ENCODE data around the gene HIPK3. TPM values are rescaled to one million over a fixed set of nuclear protein-coding genes. Genes with fewer than 3 reads are reported as not detected.

Gene HIPK3
- total RNA-seq, 1 donor from 2014 or later, result 33.1 TPM

DNA sequence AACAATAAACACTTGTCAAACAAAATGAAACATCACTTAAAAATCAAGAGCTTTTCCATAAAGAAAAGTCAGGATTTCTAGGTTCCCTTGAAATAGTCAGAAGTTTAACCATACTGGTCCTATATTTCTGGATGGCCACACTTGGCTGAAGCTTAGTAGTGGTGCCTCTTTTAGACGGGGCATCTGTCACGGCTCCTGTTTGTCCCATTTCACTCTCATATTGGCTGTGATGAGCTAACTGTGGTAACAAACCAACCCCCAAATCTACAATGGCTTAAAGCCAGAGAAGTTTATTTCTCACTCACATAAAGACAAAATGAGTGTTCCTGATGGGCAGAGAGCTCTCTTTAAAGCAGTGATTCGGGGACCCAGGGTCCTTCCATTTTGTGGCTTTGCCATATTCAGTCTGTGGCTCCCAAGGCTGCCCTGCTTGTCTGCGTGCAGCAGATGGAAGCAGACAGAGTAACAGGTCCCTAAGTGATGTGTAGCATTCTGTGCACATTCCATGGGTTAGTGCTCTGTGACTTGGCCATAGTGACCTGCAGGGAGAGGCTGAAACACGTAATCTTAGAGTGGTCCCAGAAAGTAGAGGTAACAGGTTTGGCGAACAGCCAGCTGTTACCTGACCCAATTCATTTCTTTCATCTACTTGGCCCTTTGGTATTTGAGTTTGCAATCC is 137.4 kb downstream of the HIPK3 start:
- H3K36me3 ChIP-seq, result no peaks in the 10 kb centered on the region
- no peak overlapping the region for H3K4me3 ChIP-seq
- TF ChIP-seq EZH2phosphoT487 (IDR thresholded peaks at IDR 0.05), result no peak
- TF ChIP-seq, protein P1, sequence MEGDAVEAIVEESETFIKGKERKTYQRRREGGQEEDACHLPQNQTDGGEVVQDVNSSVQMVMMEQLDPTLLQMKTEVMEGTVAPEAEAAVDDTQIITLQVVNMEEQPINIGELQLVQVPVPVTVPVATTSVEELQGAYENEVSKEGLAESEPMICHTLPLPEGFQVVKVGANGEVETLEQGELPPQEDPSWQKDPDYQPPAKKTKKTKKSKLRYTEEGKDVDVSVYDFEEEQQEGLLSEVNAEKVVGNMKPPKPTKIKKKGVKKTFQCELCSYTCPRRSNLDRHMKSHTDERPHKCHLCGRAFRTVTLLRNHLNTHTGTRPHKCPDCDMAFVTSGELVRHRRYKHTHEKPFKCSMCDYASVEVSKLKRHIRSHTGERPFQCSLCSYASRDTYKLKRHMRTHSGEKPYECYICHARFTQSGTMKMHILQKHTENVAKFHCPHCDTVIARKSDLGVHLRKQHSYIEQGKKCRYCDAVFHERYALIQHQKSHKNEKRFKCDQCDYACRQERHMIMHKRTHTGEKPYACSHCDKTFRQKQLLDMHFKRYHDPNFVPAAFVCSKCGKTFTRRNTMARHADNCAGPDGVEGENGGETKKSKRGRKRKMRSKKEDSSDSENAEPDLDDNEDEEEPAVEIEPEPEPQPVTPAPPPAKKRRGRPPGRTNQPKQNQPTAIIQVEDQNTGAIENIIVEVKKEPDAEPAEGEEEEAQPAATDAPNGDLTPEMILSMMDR (IDR thresholded peaks at IDR 0.05), result no peak
- no peak for TF ChIP-seq EZH2 (IDR thresholded peaks at IDR 0.05)
- Mint-ChIP-seq H3K27ac (no peak overlapping the region), H3K36me3 (no peaks in the 10 kb centered on the region), H3K4me3 (no peak overlapping the region), H3K4me1 (no peaks in the 10 kb centered on the region), H3K27me3 (ENCODE audit: insufficient read depth, low read depth) (no peaks in the 10 kb centered on the region), H3K9me3 (no peaks in the 10 kb centered on the region)
- no peak overlapping the region for H3K27ac ChIP-seq
- H3F3A ChIP-seq (ENCODE audit: low read depth), result no peaks in the 10 kb centered on the region
- H4K20me1 ChIP-seq (ENCODE audit: low read depth), result no peaks in the 10 kb centered on the region
- H3K79me2 ChIP-seq (ENCODE audit: low read depth), result no peaks in the 10 kb centered on the region
- no peak overlapping the region for H3K9ac ChIP-seq
- H3K27me3 ChIP-seq, result no peaks in the 10 kb centered on the region
- no peak for DNase-seq (ENCODE audit: low spot score)
- H3K4me1 ChIP-seq, result no peaks in the 10 kb centered on the region
- H3K4me2 ChIP-seq, result no peak overlapping the region
- no peaks in the 10 kb centered on the region for H3K9me3 ChIP-seq (ENCODE audit: low read depth)
- no peak overlapping the region for H2AFZ ChIP-seq (replicated peaks)

DNA sequence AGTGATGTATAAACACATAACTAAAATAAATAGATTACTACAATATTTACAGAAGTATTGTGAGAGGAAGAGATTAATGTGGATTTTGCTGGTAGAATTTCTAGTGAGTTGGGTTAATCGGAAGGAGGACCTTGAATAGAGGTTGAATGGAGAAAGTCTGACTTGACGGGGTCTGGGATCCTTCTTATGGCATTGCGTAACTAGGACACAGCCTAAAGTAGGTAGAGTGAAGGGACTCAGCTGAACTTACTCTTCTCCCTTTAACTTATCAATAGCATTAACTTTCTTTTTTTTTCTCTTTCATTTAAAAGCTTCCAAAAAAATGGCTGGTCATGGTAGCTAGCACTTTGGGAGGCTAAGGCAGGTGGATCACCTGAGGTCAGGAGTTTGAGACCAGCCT is 139.2 kb downstream of the HIPK3 start:
- no peaks in the 10 kb centered on the region for H3K9me3 ChIP-seq (ENCODE audit: low read depth)
- no peaks in the 10 kb centered on the region for H3K79me2 ChIP-seq (ENCODE audit: low read depth)
- Mint-ChIP-seq H3K4me3 (no peak overlapping the region), H3K27me3 (ENCODE audit: insufficient read depth, low read depth) (no peaks in the 10 kb centered on the region), H3K9me3 (no peaks in the 10 kb centered on the region), H3K36me3 (no peaks in the 10 kb centered on the region), H3K4me1 (no peaks in the 10 kb centered on the region), H3K27ac (no peak overlapping the region)
- H3K4me1 ChIP-seq, result no peaks in the 10 kb centered on the region
- no peak overlapping the region for H2AFZ ChIP-seq (replicated peaks)
- no peak overlapping the region for H3K9ac ChIP-seq
- no peak overlapping the region for H3K27ac ChIP-seq
- no peak for DNase-seq (ENCODE audit: low spot score)
- no peak overlapping the region for H3K4me2 ChIP-seq
- TF ChIP-seq, protein P1 (IDR thresholded peaks at IDR 0.05), result no peak
- TF ChIP-seq EZH2 (IDR thresholded peaks at IDR 0.05), result no peak
- TF ChIP-seq EZH2phosphoT487 (IDR thresholded peaks at IDR 0.05), result no peak
- no peak overlapping the region for H3K4me3 ChIP-seq
- H4K20me1 ChIP-seq (ENCODE audit: low read depth), result no peaks in the 10 kb centered on the region
- H3F3A ChIP-seq (ENCODE audit: low read depth), result no peaks in the 10 kb centered on the region
- H3K36me3 ChIP-seq, result no peaks in the 10 kb centered on the region
- no peaks in the 10 kb centered on the region for H3K27me3 ChIP-seq

- H3K4me3 ChIP-seq, result no peak overlapping the region
- no peaks in the 10 kb centered on the region for H3K79me2 ChIP-seq (ENCODE audit: low read depth)
- no peak overlapping the region for H3K9ac ChIP-seq
- Mint-ChIP-seq H3K27me3 (ENCODE audit: insufficient read depth, low read depth) (peaks cover 2% of the 10 kb centered on the region), H3K27ac (no peak overlapping the region), H3K9me3 (no peaks in the 10 kb centered on the region), H3K4me1 (no peaks in the 10 kb centered on the region), H3K36me3 (no peaks in the 10 kb centered on the region), H3K4me3 (no peak overlapping the region)
- H3K4me1 ChIP-seq, result no peaks in the 10 kb centered on the region
- H2AFZ ChIP-seq (replicated peaks), result no peak overlapping the region
- no peak overlapping the region for H3K27ac ChIP-seq
- no peaks in the 10 kb centered on the region for H3K27me3 ChIP-seq
- H3K9me3 ChIP-seq (ENCODE audit: low read depth), result no peaks in the 10 kb centered on the region
- no peak for DNase-seq (ENCODE audit: low spot score)
- H3K4me2 ChIP-seq, result no peak overlapping the region
- no peaks in the 10 kb centered on the region for H3F3A ChIP-seq (ENCODE audit: low read depth)
- no peaks in the 10 kb centered on the region for H3K36me3 ChIP-seq
- no peaks in the 10 kb centered on the region for H4K20me1 ChIP-seq (ENCODE audit: low read depth)
- TF ChIP-seq EZH2 (IDR thresholded peaks at IDR 0.05) (no peak), EZH2phosphoT487 (IDR thresholded peaks at IDR 0.05) (no peak)
- TF ChIP-seq, protein P1 (IDR thresholded peaks at IDR 0.05), result no peak
Observed at GRCh38 chr11:33399421-33399820, 142.2 kb downstream of the HIPK3 start.
